ENCODE results near the gene NHERF1. TPM values are rescaled to one million over a fixed set of nuclear protein-coding genes. Genes with fewer than 3 reads are reported as not detected.

Gene NHERF1
- total and polyA plus RNA-seq, 2 of the 13 experiments (the other 11 are each of a cell fraction or from before 2014, with no cell fraction given), result 169 to 269 TPM

DNA sequence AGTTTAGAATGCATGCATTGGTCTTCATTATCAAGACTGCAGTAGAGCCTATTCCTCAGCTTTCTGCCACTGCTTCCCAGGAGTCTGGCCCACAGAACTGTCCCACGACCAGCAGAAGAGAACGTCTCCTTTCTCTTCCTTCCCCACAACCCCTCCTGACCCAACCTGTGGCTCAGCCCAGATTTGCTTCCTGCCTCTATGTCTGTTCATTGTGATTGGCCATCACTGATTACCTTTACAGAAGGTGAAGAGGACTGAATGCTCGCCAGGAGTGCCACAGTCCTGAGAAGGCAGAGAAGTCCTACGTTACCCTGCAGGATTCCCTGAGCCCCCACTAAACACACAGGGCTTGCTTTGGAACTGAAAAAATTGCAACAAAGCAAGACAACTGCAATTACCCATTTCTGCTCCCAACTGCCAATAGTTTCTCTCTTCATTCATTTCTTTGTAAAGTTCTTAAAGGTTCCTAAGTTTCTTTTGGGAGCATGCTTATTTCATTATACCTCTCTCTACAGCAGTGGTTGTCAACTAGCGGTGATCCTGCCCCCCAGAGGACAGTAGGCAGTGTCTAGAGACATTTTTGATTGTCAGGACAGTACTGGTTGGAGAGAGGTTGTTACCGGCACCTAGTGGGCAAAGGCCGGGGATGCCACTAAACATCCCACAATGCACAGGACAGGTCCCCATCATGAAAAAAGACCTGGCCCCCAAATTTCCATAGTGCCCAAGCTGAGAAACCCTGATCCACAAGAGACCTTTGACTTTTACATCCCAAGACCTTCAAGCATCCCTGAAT lies 32.2 kb downstream of the NHERF1 start (continued):
- TF ChIP-seq ZNF343 (CRISPR knock-in tag; IDR thresholded peaks at IDR 0.05) (no peak), TGIF2 (CRISPR knock-in tag; IDR thresholded peaks at IDR 0.05) (no peak), ZNF577 (CRISPR knock-in tag; IDR thresholded peaks at IDR 0.05; ENCODE audit: borderline replicate concordance, low read depth) (no peak), FOXP1 (IDR thresholded peaks at IDR 0.05) (no peak), FOXP1 (CRISPR knock-in tag; IDR thresholded peaks at IDR 0.05) (no peak), ZSCAN30 (CRISPR knock-in tag; IDR thresholded peaks at IDR 0.05) (no peak), ZNF879 (CRISPR knock-in tag; IDR thresholded peaks at IDR 0.05) (no peak), RARA (CRISPR knock-in tag; IDR thresholded peaks at IDR 0.05) (no peak)
- TF ChIP-seq, protein P1, sequence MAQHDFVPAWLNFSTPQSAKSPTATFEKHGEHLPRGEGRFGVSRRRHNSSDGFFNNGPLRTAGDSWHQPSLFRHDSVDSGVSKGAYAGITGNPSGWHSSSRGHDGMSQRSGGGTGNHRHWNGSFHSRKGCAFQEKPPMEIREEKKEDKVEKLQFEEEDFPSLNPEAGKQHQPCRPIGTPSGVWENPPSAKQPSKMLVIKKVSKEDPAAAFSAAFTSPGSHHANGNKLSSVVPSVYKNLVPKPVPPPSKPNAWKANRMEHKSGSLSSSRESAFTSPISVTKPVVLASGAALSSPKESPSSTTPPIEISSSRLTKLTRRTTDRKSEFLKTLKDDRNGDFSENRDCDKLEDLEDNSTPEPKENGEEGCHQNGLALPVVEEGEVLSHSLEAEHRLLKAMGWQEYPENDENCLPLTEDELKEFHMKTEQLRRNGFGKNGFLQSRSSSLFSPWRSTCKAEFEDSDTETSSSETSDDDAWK (CRISPR knock-in tag; IDR thresholded peaks at IDR 0.05), result no peak
- TF ChIP-seq, protein P2, sequence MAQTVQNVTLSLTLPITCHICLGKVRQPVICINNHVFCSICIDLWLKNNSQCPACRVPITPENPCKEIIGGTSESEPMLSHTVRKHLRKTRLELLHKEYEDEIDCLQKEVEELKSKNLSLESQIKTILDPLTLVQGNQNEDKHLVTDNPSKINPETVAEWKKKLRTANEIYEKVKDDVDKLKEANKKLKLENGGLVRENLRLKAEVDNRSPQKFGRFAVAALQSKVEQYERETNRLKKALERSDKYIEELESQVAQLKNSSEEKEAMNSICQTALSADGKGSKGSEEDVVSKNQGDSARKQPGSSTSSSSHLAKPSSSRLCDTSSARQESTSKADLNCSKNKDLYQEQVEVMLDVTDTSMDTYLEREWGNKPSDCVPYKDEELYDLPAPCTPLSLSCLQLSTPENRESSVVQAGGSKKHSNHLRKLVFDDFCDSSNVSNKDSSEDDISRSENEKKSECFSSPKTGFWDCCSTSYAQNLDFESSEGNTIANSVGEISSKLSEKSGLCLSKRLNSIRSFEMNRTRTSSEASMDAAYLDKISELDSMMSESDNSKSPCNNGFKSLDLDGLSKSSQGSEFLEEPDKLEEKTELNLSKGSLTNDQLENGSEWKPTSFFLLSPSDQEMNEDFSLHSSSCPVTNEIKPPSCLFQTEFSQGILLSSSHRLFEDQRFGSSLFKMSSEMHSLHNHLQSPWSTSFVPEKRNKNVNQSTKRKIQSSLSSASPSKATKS (CRISPR knock-in tag; IDR thresholded peaks at IDR 0.05), result no peak
- TF ChIP-seq, protein P3, sequence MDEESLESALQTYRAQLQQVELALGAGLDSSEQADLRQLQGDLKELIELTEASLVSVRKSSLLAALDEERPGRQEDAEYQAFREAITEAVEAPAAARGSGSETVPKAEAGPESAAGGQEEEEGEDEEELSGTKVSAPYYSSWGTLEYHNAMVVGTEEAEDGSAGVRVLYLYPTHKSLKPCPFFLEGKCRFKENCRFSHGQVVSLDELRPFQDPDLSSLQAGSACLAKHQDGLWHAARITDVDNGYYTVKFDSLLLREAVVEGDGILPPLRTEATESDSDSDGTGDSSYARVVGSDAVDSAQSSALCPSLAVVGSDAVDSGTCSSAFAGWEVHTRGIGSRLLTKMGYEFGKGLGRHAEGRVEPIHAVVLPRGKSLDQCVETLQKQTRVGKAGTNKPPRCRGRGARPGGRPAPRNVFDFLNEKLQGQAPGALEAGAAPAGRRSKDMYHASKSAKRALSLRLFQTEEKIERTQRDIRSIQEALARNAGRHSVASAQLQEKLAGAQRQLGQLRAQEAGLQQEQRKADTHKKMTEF (CRISPR knock-in tag; IDR thresholded peaks at IDR 0.05), result peak; percentile 70; the same call in 1 of the 2 replicates
- TF ChIP-seq, protein P4, sequence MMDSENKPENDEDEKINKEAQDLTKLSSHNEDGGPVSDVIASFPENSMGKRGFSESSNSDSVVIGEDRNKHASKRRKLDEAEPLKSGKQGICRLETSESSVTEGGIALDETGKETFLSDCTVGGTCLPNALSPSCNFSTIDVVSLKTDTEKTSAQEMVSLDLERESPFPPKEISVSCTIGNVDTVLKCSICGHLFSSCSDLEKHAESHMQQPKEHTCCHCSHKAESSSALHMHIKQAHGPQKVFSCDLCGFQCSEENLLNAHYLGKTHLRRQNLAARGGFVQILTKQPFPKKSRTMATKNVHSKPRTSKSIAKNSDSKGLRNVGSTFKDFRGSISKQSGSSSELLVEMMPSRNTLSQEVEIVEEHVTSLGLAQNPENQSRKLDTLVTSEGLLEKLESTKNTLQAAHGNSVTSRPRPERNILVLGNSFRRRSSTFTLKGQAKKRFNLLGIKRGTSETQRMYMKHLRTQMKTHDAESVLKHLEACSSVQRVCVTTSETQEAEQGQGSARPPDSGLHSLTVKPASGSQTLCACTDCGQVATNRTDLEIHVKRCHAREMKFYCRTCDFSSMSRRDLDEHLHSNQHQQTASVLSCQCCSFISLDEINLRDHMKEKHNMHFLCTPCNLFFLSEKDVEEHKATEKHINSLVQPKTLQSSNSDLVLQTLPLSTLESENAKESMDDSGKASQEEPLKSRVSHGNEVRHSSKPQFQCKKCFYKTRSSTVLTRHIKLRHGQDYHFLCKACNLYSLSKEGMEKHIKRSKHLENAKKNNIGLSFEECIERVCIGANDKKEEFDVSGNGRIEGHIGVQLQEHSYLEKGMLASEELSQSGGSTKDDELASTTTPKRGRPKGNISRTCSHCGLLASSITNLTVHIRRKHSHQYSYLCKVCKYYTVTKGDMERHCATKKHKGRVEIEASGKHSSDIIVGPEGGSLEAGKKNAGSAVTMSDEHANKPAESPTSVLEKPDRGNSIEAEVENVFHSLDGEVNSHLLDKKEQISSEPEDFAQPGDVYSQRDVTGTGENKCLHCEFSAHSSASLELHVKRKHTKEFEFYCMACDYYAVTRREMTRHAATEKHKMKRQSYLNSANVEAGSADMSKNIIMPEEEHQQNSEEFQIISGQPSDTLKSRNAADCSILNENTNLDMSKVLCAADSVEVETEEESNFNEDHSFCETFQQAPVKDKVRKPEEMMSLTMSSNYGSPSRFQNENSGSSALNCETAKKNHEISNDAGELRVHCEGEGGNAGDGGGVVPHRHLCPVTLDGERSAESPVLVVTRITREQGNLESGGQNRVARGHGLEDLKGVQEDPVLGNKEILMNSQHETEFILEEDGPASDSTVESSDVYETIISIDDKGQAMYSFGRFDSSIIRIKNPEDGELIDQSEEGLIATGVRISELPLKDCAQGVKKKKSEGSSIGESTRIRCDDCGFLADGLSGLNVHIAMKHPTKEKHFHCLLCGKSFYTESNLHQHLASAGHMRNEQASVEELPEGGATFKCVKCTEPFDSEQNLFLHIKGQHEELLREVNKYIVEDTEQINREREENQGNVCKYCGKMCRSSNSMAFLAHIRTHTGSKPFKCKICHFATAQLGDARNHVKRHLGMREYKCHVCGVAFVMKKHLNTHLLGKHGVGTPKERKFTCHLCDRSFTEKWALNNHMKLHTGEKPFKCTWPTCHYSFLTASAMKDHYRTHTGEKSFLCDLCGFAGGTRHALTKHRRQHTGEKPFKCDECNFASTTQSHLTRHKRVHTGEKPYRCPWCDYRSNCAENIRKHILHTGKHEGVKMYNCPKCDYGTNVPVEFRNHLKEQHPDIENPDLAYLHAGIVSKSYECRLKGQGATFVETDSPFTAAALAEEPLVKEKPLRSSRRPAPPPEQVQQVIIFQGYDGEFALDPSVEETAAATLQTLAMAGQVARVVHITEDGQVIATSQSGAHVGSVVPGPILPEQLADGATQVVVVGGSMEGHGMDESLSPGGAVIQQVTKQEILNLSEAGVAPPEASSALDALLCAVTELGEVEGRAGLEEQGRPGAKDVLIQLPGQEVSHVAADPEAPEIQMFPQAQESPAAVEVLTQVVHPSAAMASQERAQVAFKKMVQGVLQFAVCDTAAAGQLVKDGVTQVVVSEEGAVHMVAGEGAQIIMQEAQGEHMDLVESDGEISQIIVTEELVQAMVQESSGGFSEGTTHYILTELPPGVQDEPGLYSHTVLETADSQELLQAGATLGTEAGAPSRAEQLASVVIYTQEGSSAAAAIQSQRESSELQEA (CRISPR knock-in tag; IDR thresholded peaks at IDR 0.05; ENCODE audit: not compliant biosample characterization), result no peak
